Stimulated activated CD4-positive, alpha-beta T cell treated with anti-CD3 and anti-CD28 coated beads, Interleukin-1b, Interleukin-23, amount 100 ng/mL, for 1 hour (primary cell): ENCODE data around the gene ZMPSTE24.
"Not testable (repeated sequence)": the region's sequence is repeated elsewhere in the genome, so short reads cannot be mapped to it uniquely, and the experiment has no call there.

ENCODE experiments used
- DNase-seq, 2 donors: peaks; one replicate each; pipeline ENCODE4 v3.0.0-alpha.2; 2020; ENCODE audit warnings: low read depth in 2 of 2

Gene ZMPSTE24

GRCh38 chr1:40257688-40258444 is at the start of gene ZMPSTE24:
Gene ZMPSTE24 (plus strand): TSS chr1:40258236. CDS start chr1:40258272, 36 bp downstream.
- DNase-seq, result peak; percentile 84 to 92

DNA sequence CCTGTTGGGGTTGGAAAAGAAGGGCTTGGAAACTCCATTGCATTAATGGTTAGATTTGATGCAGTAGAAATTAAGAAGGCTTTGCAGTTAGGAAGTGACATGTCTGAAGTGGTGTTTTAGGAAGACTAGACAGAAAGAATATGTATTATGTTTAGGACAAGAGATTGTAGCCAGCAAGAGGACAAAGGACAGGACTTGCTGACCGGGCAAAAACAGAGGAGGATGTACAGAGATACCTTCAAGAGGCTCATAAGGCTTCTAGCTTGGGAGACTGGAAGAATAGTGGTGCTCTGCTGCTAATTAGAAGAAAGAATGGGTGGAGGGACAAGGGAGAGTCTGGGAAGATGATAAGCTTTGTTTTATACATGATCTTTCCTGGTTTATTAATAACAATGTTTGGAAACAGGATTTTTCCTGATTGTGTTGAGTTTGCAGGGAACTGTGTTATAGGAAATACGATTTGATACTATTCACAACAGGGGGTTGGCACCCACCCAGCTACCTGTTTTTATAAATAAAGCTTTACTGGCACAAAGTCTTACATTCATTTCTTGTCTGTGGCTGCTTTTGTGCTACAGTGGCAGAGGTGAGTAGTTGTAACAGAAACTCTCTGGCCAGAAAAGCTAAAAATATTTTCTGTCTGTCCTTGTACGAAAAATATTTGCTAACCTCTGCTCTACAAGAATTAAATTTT is 47.4 kb upstream of the ZMPSTE24 start:
- no peak for DNase-seq

DNA sequence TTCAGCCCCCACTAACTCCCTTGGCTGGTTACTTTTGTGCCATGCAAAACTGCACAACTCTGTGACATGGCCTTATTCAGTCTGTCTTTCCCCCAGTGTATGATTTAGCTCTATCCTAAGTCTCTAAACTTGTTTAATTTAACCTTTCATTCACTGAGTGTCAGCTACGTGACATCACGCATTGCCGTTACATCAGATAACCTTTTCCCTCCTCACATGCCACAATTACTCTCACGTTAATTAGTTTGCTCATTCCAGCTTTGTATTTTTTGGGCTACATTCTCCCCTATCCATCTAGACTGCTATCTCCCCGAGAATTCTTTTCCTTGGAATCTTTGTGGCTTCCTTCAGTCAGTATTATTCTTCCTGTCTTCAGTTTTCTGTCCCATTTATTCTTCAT is 39.7 kb upstream of the ZMPSTE24 start:
- DNase-seq, result no peak

- DNase-seq, result not testable (repeated sequence)
Observed at GRCh38 chr1:40221471-40221905, 36.5 kb upstream of the ZMPSTE24 start.

- no peak for DNase-seq
Observed at GRCh38 chr1:40221977-40222772, 35.9 kb upstream of the ZMPSTE24 start.

DNA sequence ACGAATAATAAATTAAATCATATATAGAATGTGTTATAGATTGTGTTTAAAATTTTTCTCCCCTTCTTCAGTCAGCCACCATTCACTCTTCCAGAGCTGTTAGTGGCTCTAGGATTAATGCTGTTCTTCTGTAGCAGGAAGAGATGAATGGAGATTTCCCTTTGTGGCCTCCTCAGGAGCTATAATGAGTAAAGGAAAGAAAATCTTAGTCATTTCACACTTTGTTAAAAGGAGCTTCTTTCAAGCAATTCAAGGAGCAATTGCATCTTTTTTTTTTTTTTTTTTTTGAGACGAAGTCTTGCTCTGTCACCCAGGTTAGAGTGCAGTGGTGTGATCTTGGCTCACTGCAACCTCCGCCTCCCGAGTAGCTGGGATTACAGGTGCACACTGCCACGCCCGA is 34.0 kb upstream of the ZMPSTE24 start:
- DNase-seq, result no peak

GRCh38 chr1:40226192-40226591 is 31.8 kb upstream of the ZMPSTE24 start:
- DNase-seq, result no peak

DNA sequence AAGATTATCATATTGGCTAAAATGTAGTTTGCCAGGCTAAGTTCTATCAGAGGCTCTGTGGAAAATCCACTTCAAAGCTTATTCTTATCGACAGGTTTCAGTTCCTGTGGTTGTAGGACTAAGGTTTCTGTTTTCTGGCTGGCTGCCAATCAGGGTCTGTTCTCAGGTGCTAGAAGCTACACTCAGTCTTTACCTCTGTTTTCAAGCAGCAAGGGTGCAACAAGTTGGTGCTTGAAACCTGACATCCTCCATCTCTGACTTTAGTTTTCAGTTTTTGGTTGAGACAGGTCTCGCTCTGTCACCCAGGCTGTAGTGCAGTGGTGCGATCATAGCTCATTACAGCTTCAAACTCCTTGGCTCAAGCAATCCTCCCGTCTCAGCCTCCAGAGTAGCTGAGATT is 25.6 kb upstream of the ZMPSTE24 start:
- peak in 1 of 2 donors; percentile 18 for DNase-seq

DNA sequence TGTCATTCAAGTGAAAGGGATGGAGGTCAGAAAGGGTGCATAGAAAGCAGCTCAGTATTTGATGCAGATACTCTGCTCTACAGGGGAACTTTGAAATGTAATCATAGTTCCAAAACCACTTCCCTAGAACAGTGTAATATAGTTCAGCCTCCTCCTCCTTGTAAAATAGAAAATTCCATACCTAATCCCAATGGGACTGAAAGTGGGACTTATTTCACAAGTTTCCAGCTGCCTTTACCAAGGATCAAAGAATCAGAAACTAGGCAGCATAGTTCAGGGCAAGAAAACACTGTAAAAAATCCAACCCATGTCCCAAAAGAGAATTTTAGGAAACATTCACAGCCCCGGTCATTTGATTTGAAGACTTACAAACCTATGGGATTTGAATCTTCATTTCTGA is 18.4 kb upstream of the ZMPSTE24 start:
- no peak for DNase-seq

GRCh38 chr1:40240390-40240789 is 17.6 kb upstream of the ZMPSTE24 start:
- DNase-seq, result no peak

- DNase-seq, result no peak
Observed at GRCh38 chr1:40241362-40241761, 16.7 kb upstream of the ZMPSTE24 start.

DNA sequence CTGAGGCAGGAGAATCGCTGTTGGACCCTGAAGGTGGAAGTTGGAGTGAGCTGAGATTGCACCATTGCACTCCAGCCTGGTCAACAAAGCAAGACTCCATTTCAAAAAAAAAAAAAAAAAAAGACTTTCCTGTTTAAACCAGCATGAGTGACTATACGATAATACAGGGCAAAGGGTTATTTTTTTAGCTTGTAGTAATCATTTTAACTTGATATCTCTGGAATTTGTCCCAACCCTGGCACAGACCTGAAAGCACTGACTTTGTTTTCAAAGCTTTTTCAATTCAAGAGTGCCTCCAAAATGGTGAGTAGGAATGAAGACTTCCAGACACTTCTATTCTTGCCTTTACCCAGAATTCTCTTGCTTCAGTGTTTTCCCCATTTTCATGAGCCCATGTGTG is 14.7 kb upstream of the ZMPSTE24 start:
- DNase-seq, result no peak

DNA sequence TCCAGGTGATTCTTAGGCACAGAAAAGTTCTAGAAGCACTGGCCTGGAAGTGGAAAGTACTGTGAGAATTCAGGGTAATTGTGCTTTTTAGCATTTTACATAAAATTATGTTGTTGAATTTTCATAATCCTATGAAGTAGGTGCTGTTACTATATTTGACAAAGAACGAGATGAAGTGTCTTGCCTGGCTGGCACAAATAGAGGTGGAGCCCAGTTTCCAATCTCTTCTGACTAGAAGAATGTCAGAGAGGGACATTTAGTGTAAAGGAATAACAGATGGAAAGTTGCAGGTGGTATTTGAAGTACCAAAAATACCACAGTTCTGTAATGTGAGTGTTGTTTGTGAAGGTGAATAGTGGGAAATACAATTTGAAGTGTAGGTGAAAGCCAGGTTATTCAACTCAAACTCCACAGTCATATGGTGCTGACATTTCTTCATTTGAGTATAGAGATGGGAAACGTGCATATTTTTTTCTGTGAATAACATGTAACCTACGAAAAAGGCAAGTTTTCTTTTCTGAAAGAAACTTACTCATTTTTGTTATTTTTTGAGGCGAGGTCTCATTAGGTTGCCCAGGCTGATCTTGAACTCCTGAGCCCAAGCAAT is 13.8 kb upstream of the ZMPSTE24 start:
- DNase-seq, result no peak

DNA sequence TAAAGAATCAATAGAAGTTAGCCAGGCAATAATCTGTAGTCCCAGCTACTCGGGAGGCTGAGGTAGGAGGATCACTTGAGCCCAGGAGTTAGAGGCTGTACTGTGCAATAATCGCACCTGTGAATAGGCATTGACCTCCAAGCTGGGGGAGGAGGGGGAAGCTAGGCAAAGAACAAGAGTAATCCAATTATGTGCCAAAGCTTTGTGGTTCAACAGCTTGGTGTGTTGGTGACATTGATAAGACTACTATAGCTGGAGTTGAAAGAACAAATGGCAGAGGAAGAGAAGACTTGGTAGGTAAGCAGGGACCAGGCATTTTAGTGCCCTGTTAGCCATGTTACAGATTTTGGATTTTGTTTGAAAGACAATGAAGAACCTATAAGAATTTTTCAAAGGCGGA is 12.3 kb upstream of the ZMPSTE24 start:
- no peak for DNase-seq

- DNase-seq, result no peak
Observed at GRCh38 chr1:40247655-40248054, 10.4 kb upstream of the ZMPSTE24 start, which contains the start of gene TMCO2. Gene TMCO2 (plus strand): TSS chr1:40247937. CDS start chr1:40247994, 57 bp downstream.

DNA sequence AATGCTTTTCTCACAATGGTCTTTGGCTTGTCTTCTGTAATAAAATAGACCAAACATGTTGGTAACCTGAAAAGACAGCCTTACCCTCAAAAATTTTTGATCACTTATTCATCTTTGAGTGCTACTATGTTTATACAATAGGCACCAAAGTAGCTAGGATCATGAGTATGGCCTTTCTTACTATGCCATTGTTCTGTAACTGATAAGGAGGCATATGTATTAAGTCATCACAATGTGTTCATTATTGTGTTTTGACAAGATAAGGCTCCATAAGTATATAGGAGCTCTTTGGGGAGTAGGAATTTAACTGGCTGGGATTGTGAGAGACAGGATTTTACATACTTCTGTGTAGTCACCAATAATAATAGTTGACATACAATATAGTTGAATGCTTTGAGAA is 9.6 kb upstream of the ZMPSTE24 start:
- DNase-seq, result no peak

- no peak for DNase-seq
Observed at GRCh38 chr1:40251456-40251855, 6.6 kb upstream of the ZMPSTE24 start.

DNA sequence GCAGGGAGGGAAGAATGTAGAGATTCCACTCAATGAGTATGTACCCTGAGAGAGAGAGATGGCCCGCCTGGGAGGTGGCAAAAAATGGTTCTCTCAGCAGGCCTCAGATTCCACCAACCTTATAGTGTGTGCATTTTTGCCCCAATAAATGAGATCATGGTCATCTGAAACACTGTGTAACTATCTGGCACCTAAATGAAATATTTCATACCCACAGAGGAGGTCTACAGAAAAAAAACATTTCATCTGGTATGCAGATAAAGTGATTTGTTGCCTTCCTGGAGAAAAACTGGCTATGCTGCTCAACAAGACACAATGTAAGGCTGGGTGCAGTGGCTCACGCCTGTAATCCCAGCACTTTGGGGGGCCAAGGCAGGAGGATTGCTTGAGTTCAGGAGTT is 5.4 kb upstream of the ZMPSTE24 start:
- DNase-seq, result no peak

DNA sequence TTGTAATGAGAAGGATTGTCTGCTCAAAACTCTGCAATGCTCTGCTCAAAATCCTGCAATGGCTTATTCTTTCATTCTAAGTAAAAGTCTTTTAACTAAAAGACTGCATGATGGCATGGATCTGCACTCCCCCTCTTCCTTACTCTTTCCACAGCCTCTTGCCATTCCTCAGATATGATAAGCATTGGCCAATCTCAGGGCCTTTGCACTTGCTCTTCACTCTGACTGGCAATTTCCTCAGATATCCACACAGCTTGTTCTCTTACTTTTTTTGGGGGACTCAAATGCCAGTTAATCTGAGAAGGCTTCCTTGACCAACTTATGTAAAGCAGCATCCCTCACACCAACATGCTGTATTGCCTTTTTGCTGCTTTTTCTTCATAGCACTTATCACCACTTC is 2.8 kb upstream of the ZMPSTE24 start:
- DNase-seq, result no peak

GRCh38 chr1:40256401-40257084 is 1.5 kb upstream of the ZMPSTE24 start:
- no peak for DNase-seq

DNA sequence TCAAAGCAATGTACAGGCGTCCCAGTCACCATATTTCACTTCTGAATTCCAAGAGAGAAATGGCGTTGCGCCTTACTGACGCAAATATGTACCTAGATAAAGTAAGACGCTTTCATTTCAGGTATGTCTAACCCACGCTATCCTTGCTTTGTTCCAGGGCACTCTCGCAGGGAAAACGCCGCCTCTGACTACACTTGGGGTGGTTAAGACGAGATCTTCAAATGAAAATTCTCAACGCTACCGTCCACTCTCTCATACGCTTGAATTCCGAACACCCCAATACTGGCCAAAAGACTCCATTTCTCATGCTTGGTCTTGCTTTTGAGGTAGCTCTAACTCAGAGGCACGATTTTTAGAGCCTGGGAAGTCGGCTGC is 736 bp upstream of the ZMPSTE24 start:
- peak in 1 of 2 donors; percentile 8 for DNase-seq

- peak in 1 of 2 donors; percentile 3 for DNase-seq
Observed at GRCh38 chr1:40258445-40258769, 371 bp downstream of the ZMPSTE24 start.
